Caco-2 (cell line): ENCODE results near the gene NDRG3. TPM values are rescaled to one million over a fixed set of nuclear protein-coding genes. Genes with fewer than 3 reads are reported as not detected.
A peak's percentile ranks its signal among the peaks of the same experiment; 100 is the strongest.

Experiments
- BruUV-seq: library from RNA; stranded (reverse); fragments of 400-500 nt; replicated peaks from 2 replicates; lab custom pipeline; 2021; lab: Mats Ljungman, UMichigan
- CTCF ChIA-PET: fragments of 300-600 bp; sonication (Branson Sonifier 250); formaldehyde crosslinking; loops from one replicate; lab custom pipeline; 2022; ENCODE audit warnings: antibody characterized with exemption; lab: Charles Lee
- POLR2A ChIA-PET: fragments of 300-600 bp; sonication (Branson Sonifier 250); formaldehyde crosslinking; loops from one replicate; lab custom pipeline; 2022; ENCODE audit warnings: antibody characterized with exemption; lab: Charles Lee
- DNase-seq, 2 experiments: peaks; one replicate each; pipeline versions ENCODE4 v3.0.0 to v3.0.0-alpha.2; 2020 to 2022
- H3K27me3 ChIP-seq: replicated peaks from 2 replicates; pipeline ENCODE4 v1.6.0; 2011; ENCODE audit warnings: low read length; ENCODE audit not compliant: control insufficient read depth, insufficient read depth
- H3K36me3 ChIP-seq: 2 replicates; pipeline ENCODE4 v1.5.1; 2011; ENCODE audit warnings: low read length; ENCODE audit not compliant: control insufficient read depth, insufficient read depth
- H3K4me1 ChIP-seq: fragments of 250-450 bp; sonication (Bioruptor Pico); 2 replicates; pipeline ENCODE4 v1.5.1; 2020; ENCODE audit warnings: mild to moderate bottlenecking
- H3K4me3 ChIP-seq: 2 replicates; pipeline ENCODE4 v1.5.1; 2011; ENCODE audit warnings: low read depth, mild to moderate bottlenecking, control low read depth, low read length
- H3K9me3 ChIP-seq: fragments of 250-450 bp; sonication (Bioruptor Pico); 2 replicates; pipeline ENCODE4 v1.5.1; 2020; ENCODE audit warnings: mild to moderate bottlenecking, moderate library complexity
- H3K27ac Mint-ChIP-seq: one replicate; pipeline ENCODE4 v1.8.0; 2022; ENCODE audit warnings: mixed read lengths; ENCODE audit not compliant: unreplicated experiment
- H3K27me3 Mint-ChIP-seq: one replicate; pipeline ENCODE4 v1.8.0; 2022; ENCODE audit warnings: mixed read lengths; ENCODE audit not compliant: insufficient read depth, unreplicated experiment
- H3K36me3 Mint-ChIP-seq: one replicate; pipeline ENCODE4 v1.8.0; 2022; ENCODE audit warnings: mild to moderate bottlenecking, mixed read lengths; ENCODE audit not compliant: insufficient read depth, unreplicated experiment
- H3K4me1 Mint-ChIP-seq: one replicate; pipeline ENCODE4 v1.8.0; 2022; ENCODE audit warnings: low read depth, mixed read lengths; ENCODE audit not compliant: unreplicated experiment
- H3K4me3 Mint-ChIP-seq: one replicate; pipeline ENCODE4 v1.8.0; 2022; ENCODE audit warnings: mild to moderate bottlenecking, moderate library complexity, mixed read lengths; ENCODE audit not compliant: unreplicated experiment
- H3K9me3 Mint-ChIP-seq: one replicate; pipeline ENCODE4 v1.8.0; 2022; ENCODE audit warnings: mixed read lengths; ENCODE audit not compliant: unreplicated experiment
- CTCF ChIP-seq, 2 experiments: fragments of 200-600 bp in 1 of 2; IDR thresholded peaks; 1 replicate in 1 of 2; 2 replicates in 1 of 2; pipeline versions ENCODE4 v1.5.1 to v1.8.0; 2011 to 2022; ENCODE audit warnings: antibody characterized with exemption in 1 of 2, control low read depth in 1 of 2, inconsistent platforms in 1 of 2, low read depth in 1 of 2, low read length in 1 of 2, mild to moderate bottlenecking in 1 of 2, moderate library complexity in 1 of 2; ENCODE audit not compliant: insufficient read depth in 1 of 2, severe bottlenecking in 1 of 2, unreplicated experiment in 1 of 2
- intact Hi-C: fragments of 100-400 bp; cut with micrococcal nuclease; formaldehyde crosslinking; loops from one replicate; pipeline ENCODE4 v1.10.0; 2022; ENCODE audit not compliant: unreplicated experiment
- total RNA-seq: library from RNA; stranded (reverse); gene quantifications from 2 replicates; pipeline ENCODE4 v1.2.3, GENCODE V29; 2022

Gene NDRG3
- total RNA-seq, 1 experiment from 2014 or later = 41.5 TPM

GRCh38 chr20:36658300-36658699 lies 87.6 kb downstream of the NDRG3 start:
- CTCF ChIA-PET = interaction anchor here (1.2 kb wide), 1 partner anchor 88 kb away, joined by 3 read pairs; the partner anchor contains the start of gene NDRG3
- BruUV-seq = no TSS peak
- H3K4me3 Mint-ChIP-seq = no peak overlapping the region

GRCh38 chr20:36656733-36657132 lies 89.2 kb downstream of the NDRG3 start:
- CTCF ChIA-PET = no interaction called here
- no peak for TF ChIP-seq CTCF (IDR thresholded peaks at IDR 0.05; ENCODE audit: insufficient read depth in 1 of 2, low read depth in 1 of 2, low read length in 1 of 2, severe bottlenecking in 1 of 2, unreplicated experiment in 1 of 2)
- H3K4me3 ChIP-seq = no peak overlapping the region
- peak in 1 of 2 experiments; percentile 16 for DNase-seq
- no peaks in the 10 kb centered on the region for H3K4me1 ChIP-seq
- H3K4me3 Mint-ChIP-seq = no peak overlapping the region
- H3K27me3 Mint-ChIP-seq = no peaks in the 10 kb centered on the region
- intact Hi-C loops = no loop called here
- H3K9me3 ChIP-seq = no peaks in the 10 kb centered on the region
- H3K36me3 Mint-ChIP-seq = no peaks in the 10 kb centered on the region
- no peak overlapping the region for H3K27ac Mint-ChIP-seq
- POLR2A ChIA-PET = no interaction called here
- H3K36me3 ChIP-seq = peaks cover 2% of the 10 kb centered on the region; the same call in 1 of the 2 replicates
- no TSS peak for BruUV-seq
- no peaks in the 10 kb centered on the region for H3K9me3 Mint-ChIP-seq
- no peaks in the 10 kb centered on the region for H3K27me3 ChIP-seq
- no peaks in the 10 kb centered on the region for H3K4me1 Mint-ChIP-seq

More at GRCh38 chr20:36658300-36658699, 87.6 kb downstream of the NDRG3 start:
- DNase-seq = peak in 1 of 2 experiments; percentile 26
- H3K36me3 Mint-ChIP-seq = no peaks in the 10 kb centered on the region
- Histone ChIP-seq H3K4me1 (no peaks in the 10 kb centered on the region), H3K36me3 (peaks cover 2% of the 10 kb centered on the region; the same call in 1 of the 2 replicates), H3K9me3 (no peaks in the 10 kb centered on the region), H3K27me3 (no peaks in the 10 kb centered on the region), H3K4me3 (no peak overlapping the region)
- intact Hi-C loops = no loop called here
- H3K27me3 Mint-ChIP-seq = no peaks in the 10 kb centered on the region
- no peak for TF ChIP-seq CTCF (IDR thresholded peaks at IDR 0.05; ENCODE audit: insufficient read depth in 1 of 2, low read depth in 1 of 2, low read length in 1 of 2, severe bottlenecking in 1 of 2, unreplicated experiment in 1 of 2)
- no peaks in the 10 kb centered on the region for H3K4me1 Mint-ChIP-seq
- no peaks in the 10 kb centered on the region for H3K9me3 Mint-ChIP-seq
- H3K27ac Mint-ChIP-seq = no peak overlapping the region
- POLR2A ChIA-PET = no interaction called here

GRCh38 chr20:36655004-36655403 lies 90.9 kb downstream of the NDRG3 start:
- POLR2A ChIA-PET = interaction anchor here (0.6 kb wide), 1 partner anchor 116 kb away, joined by 3 read pairs; no protein-coding TSS in a partner anchor
- no TSS peak for BruUV-seq
- H3K27ac Mint-ChIP-seq = no peak overlapping the region
- no peaks in the 10 kb centered on the region for H3K4me1 Mint-ChIP-seq
- CTCF ChIA-PET = interaction anchor here (1.1 kb wide), 2 partner anchors 49 to 100 kb away, joined by 3 to 4 read pairs; partner anchors contain the start of gene RAB5IF
- H3K4me3 ChIP-seq = no peak overlapping the region
- no peaks in the 10 kb centered on the region for H3K36me3 Mint-ChIP-seq
- no peaks in the 10 kb centered on the region for H3K27me3 Mint-ChIP-seq
- no peaks in the 10 kb centered on the region for H3K9me3 Mint-ChIP-seq
- peak in 1 of 2 experiments; percentile 35 for DNase-seq
- H3K4me1 ChIP-seq = no peaks in the 10 kb centered on the region
- TF ChIP-seq CTCF (IDR thresholded peaks at IDR 0.05; ENCODE audit: insufficient read depth in 1 of 2, low read depth in 1 of 2, low read length in 1 of 2, severe bottlenecking in 1 of 2, unreplicated experiment in 1 of 2) = no peak
- no peaks in the 10 kb centered on the region for H3K9me3 ChIP-seq
- H3K36me3 ChIP-seq = peaks cover 2% of the 10 kb centered on the region; the same call in 1 of the 2 replicates
- no peak overlapping the region for H3K4me3 Mint-ChIP-seq
- H3K27me3 ChIP-seq = no peaks in the 10 kb centered on the region
- intact Hi-C loops = no loop called here
